ENCODE results near the gene RAB21. TPM values are rescaled to one million over a fixed set of nuclear protein-coding genes. Genes with fewer than 3 reads are reported as not detected.

The RAB21 gene
- total RNA-seq, 1 experiment from 2014 or later = 33.6 TPM

GRCh38 chr12:71790331-71790730 lies 35.7 kb downstream of the RAB21 start (continued):
- no peak for TF ChIP-seq USF2 (CRISPR knock-in tag; IDR thresholded peaks at IDR 0.05)
- no peak for TF ChIP-seq GTF2I (CRISPR knock-in tag; conservative IDR thresholded peaks at IDR 0.05)
- TF ChIP-seq ZNF512 (CRISPR knock-in tag; IDR thresholded peaks at IDR 0.05; ENCODE audit: borderline replicate concordance) = no peak
- no peak for TF ChIP-seq ZNF263 (CRISPR knock-in tag; IDR thresholded peaks at IDR 0.05; ENCODE audit: low read depth)

GRCh38 chr12:71791473-71792150 lies 36.9 kb downstream of the RAB21 start:
- no peak for TF ChIP-seq ZNF425 (CRISPR knock-in tag; conservative IDR thresholded peaks at IDR 0.05)
- TF ChIP-seq ZNF219 (CRISPR knock-in tag; IDR thresholded peaks at IDR 0.05; ENCODE audit: borderline replicate concordance) = no peak
- TF ChIP-seq GTF2I (CRISPR knock-in tag; conservative IDR thresholded peaks at IDR 0.05) = no peak
- TF ChIP-seq KAT7 (CRISPR knock-in tag; IDR thresholded peaks at IDR 0.05; ENCODE audit: borderline replicate concordance) = no peak
- TF ChIP-seq RELA (CRISPR knock-in tag; IDR thresholded peaks at IDR 0.05; ENCODE audit: borderline replicate concordance) = no peak
- TF ChIP-seq ERG (CRISPR knock-in tag; IDR thresholded peaks at IDR 0.05) = no peak
- Mint-ChIP-seq H3K4me3 (no peak overlapping the region), H3K36me3 (peaks cover 6% of the 10 kb centered on the region), H3K27ac (no peak overlapping the region; the same call in 1 of the 2 replicates), H3K9me3 (no peaks in the 10 kb centered on the region), H3K4me1 (no peaks in the 10 kb centered on the region), H3K27me3 (ENCODE audit: low read depth) (no peaks in the 10 kb centered on the region)
- ChIA-PET CTCF (interaction anchor here (1.1 kb wide), 1 partner anchor 45 kb away, joined by 3 read pairs; no protein-coding TSS in a partner anchor), POLR2A (no interaction called here)
- no peak for ATAC-seq
- no peak for DNase-seq (ENCODE audit: low spot score)

- no peak for DNase-seq (ENCODE audit: low spot score)
- ChIA-PET CTCF (no interaction called here), POLR2A (no interaction called here)
- Mint-ChIP-seq H3K9me3 (no peaks in the 10 kb centered on the region), H3K27ac (no peak overlapping the region), H3K27me3 (ENCODE audit: low read depth) (no peaks in the 10 kb centered on the region), H3K4me3 (no peak overlapping the region), H3K4me1 (no peaks in the 10 kb centered on the region), H3K36me3 (0 out of 2 replicates have a peak, but pooled peaks cover 3% of the 10 kb centered on the region)
- no peak for ATAC-seq
- TF ChIP-seq NR1H2 (CRISPR knock-in tag; IDR thresholded peaks at IDR 0.05) = no peak
- TF ChIP-seq MXD4 (CRISPR knock-in tag; IDR thresholded peaks at IDR 0.05; ENCODE audit: borderline replicate concordance) = no peak
- no peak for TF ChIP-seq TCF7 (CRISPR knock-in tag; IDR thresholded peaks at IDR 0.05; ENCODE audit: low read depth)
- TF ChIP-seq PRRX2 (CRISPR knock-in tag; IDR thresholded peaks at IDR 0.05) = no peak
- TF ChIP-seq ZNF232 (CRISPR knock-in tag; IDR thresholded peaks at IDR 0.05) = no peak
- TF ChIP-seq SP1 (CRISPR knock-in tag; conservative IDR thresholded peaks at IDR 0.05) = no peak
- no peak for TF ChIP-seq GRHL2 (CRISPR knock-in tag; IDR thresholded peaks at IDR 0.05; ENCODE audit: insufficient replicate concordance, severe bottlenecking)
- TF ChIP-seq ATF6 (CRISPR knock-in tag; IDR thresholded peaks at IDR 0.05) = no peak
- TF ChIP-seq E2F1 (CRISPR knock-in tag; IDR thresholded peaks at IDR 0.05) = no peak
- TF ChIP-seq E2F4 (CRISPR knock-in tag; IDR thresholded peaks at IDR 0.05; ENCODE audit: borderline replicate concordance, low read depth) = no peak
- TF ChIP-seq IRF1 (CRISPR knock-in tag; IDR thresholded peaks at IDR 0.05) = no peak
These were observed 37.9 kb downstream of the RAB21 start for GRCh38 chr12:71792599-71792998.
